H9 (cell line): ENCODE measurements around the gene DCHS2. TPM values are rescaled to one million over a fixed set of nuclear protein-coding genes. Genes with fewer than 3 reads are reported as not detected.

Experiments
- DNase-seq: peaks from one replicate; pipeline ENCODE4 v3.0.0-alpha.2; 2017
- H2AFZ ChIP-seq: one replicate; pipeline ENCODE4 v1.6.1; 2013; ENCODE audit warnings: mild to moderate bottlenecking, low read length, control low read depth, moderate library complexity
- H2AK5ac ChIP-seq: 2 replicates; pipeline ENCODE4 v1.6.1; 2013; ENCODE audit warnings: low read length, control low read depth, mixed read lengths; ENCODE audit not compliant: insufficient read length
- H2BK120ac ChIP-seq: one replicate; pipeline ENCODE4 v1.6.1; 2013; ENCODE audit warnings: low read depth, mild to moderate bottlenecking, low read length, control low read depth, inconsistent platforms; ENCODE audit not compliant: poor library complexity, severe bottlenecking
- H2BK12ac ChIP-seq: 2 replicates; pipeline ENCODE4 v1.6.1; 2013; ENCODE audit warnings: low read length, control low read depth, mixed read lengths, low read depth; ENCODE audit not compliant: insufficient read length
- H2BK15ac ChIP-seq: 2 replicates; pipeline ENCODE4 v1.6.1; 2013; ENCODE audit warnings: low read depth, low read length, control low read depth
- H2BK20ac ChIP-seq: one replicate; pipeline ENCODE4 v1.6.1; 2013; ENCODE audit warnings: low read depth, mild to moderate bottlenecking, low read length, control low read depth, inconsistent platforms; ENCODE audit not compliant: poor library complexity, severe bottlenecking
- H2BK5ac ChIP-seq: 2 replicates; pipeline ENCODE4 v1.6.1; 2013; ENCODE audit warnings: low read length, control low read depth, mixed read lengths; ENCODE audit not compliant: insufficient read length
- H3K14ac ChIP-seq: 2 replicates; pipeline ENCODE4 v1.6.1; 2013; ENCODE audit warnings: low read length, control low read depth; ENCODE audit not compliant: insufficient read depth
- H3K18ac ChIP-seq: 2 replicates; pipeline ENCODE4 v1.6.1; 2013; ENCODE audit warnings: low read depth, mild to moderate bottlenecking, mixed read lengths, low read length, control low read depth; ENCODE audit not compliant: insufficient read length
- H3K23ac ChIP-seq: 2 replicates; pipeline ENCODE4 v1.6.1; 2013; ENCODE audit warnings: low read length, control low read depth, mixed read lengths, low read depth; ENCODE audit not compliant: insufficient read length
- H3K23me2 ChIP-seq: 2 replicates; pipeline ENCODE4 v1.6.1; 2013; ENCODE audit warnings: low read depth, mild to moderate bottlenecking, mixed read lengths, low read length, control low read depth; ENCODE audit not compliant: insufficient read length, poor library complexity, severe bottlenecking
- H3K27ac ChIP-seq: 2 replicates; pipeline ENCODE4 v1.5.1; 2013; ENCODE audit warnings: low read length, control low read depth, mixed read lengths, low read depth; ENCODE audit not compliant: insufficient read length
- H3K27me3 ChIP-seq: 2 replicates; pipeline ENCODE4 v1.6.1; 2013; ENCODE audit warnings: low read length, control low read depth, inconsistent platforms; ENCODE audit not compliant: insufficient read depth
- H3K4ac ChIP-seq: 2 replicates; pipeline ENCODE4 v1.6.1; 2013; ENCODE audit warnings: low read depth, mild to moderate bottlenecking, control low read depth, inconsistent platforms, low read length, moderate library complexity
- H3K4me1 ChIP-seq: 2 replicates; pipeline ENCODE4 v1.6.1; 2013; ENCODE audit warnings: low read length, control low read depth, inconsistent platforms; ENCODE audit not compliant: insufficient read depth
- H3K4me2 ChIP-seq: 2 replicates; pipeline ENCODE4 v1.6.1; 2013; ENCODE audit warnings: low read length, control low read depth, mixed read lengths; ENCODE audit not compliant: insufficient read length, insufficient read depth
- H3K56ac ChIP-seq: 2 replicates; pipeline ENCODE4 v1.6.1; 2013; ENCODE audit warnings: low read depth, mild to moderate bottlenecking, mixed read lengths, low read length, control low read depth; ENCODE audit not compliant: insufficient read length
- H3K79me1 ChIP-seq: 2 replicates; pipeline ENCODE4 v1.6.1; 2013; ENCODE audit warnings: low read depth, mild to moderate bottlenecking, moderate library complexity, low read length, control low read depth, inconsistent platforms; ENCODE audit not compliant: insufficient read depth, poor library complexity, severe bottlenecking
- H3K79me2 ChIP-seq: 2 replicates; pipeline ENCODE4 v1.6.1; 2013; ENCODE audit warnings: low read length, control low read depth, inconsistent platforms; ENCODE audit not compliant: insufficient read depth
- H3K9ac ChIP-seq: 2 replicates; pipeline ENCODE4 v1.6.1; 2013; ENCODE audit warnings: low read length, control low read depth, mixed read lengths; ENCODE audit not compliant: insufficient read length; ENCODE audit errors: extremely low read depth
- H3K9me3 ChIP-seq: one replicate; pipeline ENCODE4 v1.6.1; 2013; ENCODE audit warnings: low read depth, low read length, inconsistent platforms; ENCODE audit not compliant: control insufficient read depth
- H3T11ph ChIP-seq: one replicate; pipeline ENCODE4 v1.6.1; 2013; ENCODE audit warnings: mild to moderate bottlenecking, low read length, control low read depth, inconsistent platforms
- H4K20me1 ChIP-seq: one replicate; pipeline ENCODE4 v1.6.1; 2013; ENCODE audit not compliant: control insufficient read depth, insufficient read length, insufficient read depth
- H4K5ac ChIP-seq: 2 replicates; pipeline ENCODE4 v1.6.1; 2013; ENCODE audit warnings: low read depth, mild to moderate bottlenecking, mixed read lengths, low read length, control low read depth; ENCODE audit not compliant: insufficient read length
- H4K8ac ChIP-seq: replicated peaks from 2 replicates; pipeline ENCODE4 v1.6.1; 2013; ENCODE audit warnings: low read length, control low read depth, mixed read lengths, low read depth; ENCODE audit not compliant: insufficient read length
- H4K91ac ChIP-seq: 2 replicates; pipeline ENCODE4 v1.6.1; 2013; ENCODE audit warnings: low read depth, mild to moderate bottlenecking, moderate library complexity, mixed read lengths, low read length, control low read depth; ENCODE audit not compliant: insufficient read length
- H3K27ac Mint-ChIP-seq, 3 experiments: 2 replicates in 2 of 3; 3 replicates in 1 of 3; pipeline ENCODE4 v1.8.0; 2020 to 2021; ENCODE audit warnings: mixed read lengths in 3 of 3, mild to moderate bottlenecking in 1 of 3, moderate library complexity in 1 of 3
- H3K27me3 Mint-ChIP-seq: 2 replicates; pipeline ENCODE4 v1.8.0; 2021; ENCODE audit warnings: low read depth, mild to moderate bottlenecking, moderate library complexity, mixed read lengths
- H3K36me3 Mint-ChIP-seq, 3 experiments: 2 replicates in 2 of 3; 3 replicates in 1 of 3; pipeline ENCODE4 v1.8.0; 2020 to 2021; ENCODE audit warnings: low read depth in 3 of 3, mixed read lengths in 3 of 3; ENCODE audit not compliant: insufficient read depth in 1 of 3
- H3K4me1 Mint-ChIP-seq, 2 experiments: 2 replicates each; pipeline ENCODE4 v1.8.0; 2020; ENCODE audit warnings: mixed read lengths in 2 of 2
- H3K4me3 Mint-ChIP-seq, 2 experiments: 2 replicates in 1 of 2; 3 replicates in 1 of 2; pipeline ENCODE4 v1.8.0; 2020 to 2021; ENCODE audit warnings: mild to moderate bottlenecking in 2 of 2, mixed read lengths in 2 of 2, moderate library complexity in 1 of 2
- H3K9me3 Mint-ChIP-seq, 2 experiments: 2 replicates in 1 of 2; 3 replicates in 1 of 2; pipeline ENCODE4 v1.8.0; 2020; ENCODE audit warnings: mild to moderate bottlenecking in 2 of 2, mixed read lengths in 2 of 2, moderate library complexity in 1 of 2
- WGBS: extraction: QIAGEN DNeasy Blood & Tissue Kit; methylation state at CpG from one replicate; pipeline ENCODE4 v1.1.7; 2013; ENCODE audit warnings: missing lambda C conversion rate, low lambda C conversion rate, mixed read lengths; ENCODE audit not compliant: insufficient read length; ENCODE audit errors: extremely low coverage; 5-methylcytosine and 5-hydroxymethylcytosine counted together
- total RNA-seq: library from RNA; stranded (reverse); gene quantifications from 2 replicates; pipeline ENCODE4 v1.2.1, GENCODE V29; 2021
- TF ChIP-seq, protein P1 (sequence below): fragments of 200-600 bp; sonication (generic); conservative IDR thresholded peaks from 3 replicates; pipeline ENCODE4 v1.8.0; 2021; ENCODE audit warnings: antibody characterized with exemption, mild to moderate bottlenecking

DCHS2 gene
- total RNA-seq, 1 experiment from 2014 or later: 0.57 TPM

DNA sequence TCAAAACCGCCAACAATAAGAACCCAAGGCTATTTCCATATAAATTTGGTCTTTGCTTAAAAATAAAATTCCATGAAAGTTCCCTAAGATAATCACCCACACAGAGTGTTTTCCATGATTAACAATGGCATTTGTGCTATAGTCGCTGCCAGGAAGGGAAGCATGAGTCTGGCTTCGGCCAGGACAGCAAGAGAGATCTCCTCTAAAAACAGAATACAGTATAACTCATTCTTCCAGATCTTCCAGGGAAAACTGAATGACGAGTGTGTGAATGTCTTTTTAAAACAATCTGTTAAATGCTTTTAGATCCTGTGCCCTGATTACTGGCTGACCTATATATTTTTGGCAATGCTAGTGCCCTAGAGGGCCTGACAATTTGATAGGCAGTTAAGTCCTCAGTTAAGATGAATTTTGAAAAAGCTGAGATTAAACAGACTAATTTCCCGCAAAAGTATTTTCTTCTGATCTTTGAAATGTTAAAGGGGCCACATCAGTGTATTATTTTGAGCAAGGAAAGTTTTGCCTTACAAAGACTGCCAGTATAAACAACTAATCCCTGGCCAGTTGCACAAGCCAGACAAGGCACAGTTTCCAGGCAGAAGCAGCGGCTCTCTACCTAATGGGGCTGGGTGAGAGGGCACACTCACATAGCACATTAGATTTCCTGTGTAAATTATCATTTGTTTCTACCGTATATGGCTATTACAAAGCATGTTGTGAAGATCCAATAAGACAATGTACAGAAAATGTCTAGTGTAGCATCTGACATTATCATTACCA, 127.3 kb downstream of the DCHS2 start:
- H3K9me3 ChIP-seq: no peaks in the 10 kb centered on the region
- peaks cover 3% of the 10 kb centered on the region for H3K27me3 Mint-ChIP-seq
- H3K18ac ChIP-seq: no peak overlapping the region
- H2BK120ac ChIP-seq: no peak overlapping the region
- H4K20me1 ChIP-seq: no peaks in the 10 kb centered on the region
- no peak overlapping the region for H3K4ac ChIP-seq
- no peak overlapping the region for H4K8ac ChIP-seq
- peaks cover 4 to 14% of the 10 kb centered on the region in 2 experiments for H3K4me1 Mint-ChIP-seq
- H3K27ac ChIP-seq: no peak overlapping the region
- H3K23ac ChIP-seq: no peak overlapping the region
- H3K56ac ChIP-seq: no peak overlapping the region
- H3K23me2 ChIP-seq: no peaks in the 10 kb centered on the region
- no peak overlapping the region for H2BK12ac ChIP-seq
- no peak overlapping the region for H2AK5ac ChIP-seq
- H2BK5ac ChIP-seq: no peak overlapping the region
- no peak overlapping the region for H4K5ac ChIP-seq
- no peaks in the 10 kb centered on the region for H3K79me2 ChIP-seq
- no peaks in the 10 kb centered on the region; the same call in 1 of the 2 replicates for H3K4me1 ChIP-seq
- H3K9me3 Mint-ChIP-seq: no peaks in the 10 kb centered on the region
- no peaks in the 10 kb centered on the region for H3K36me3 Mint-ChIP-seq
- DNase-seq: no peak
- H2BK20ac ChIP-seq: no peak overlapping the region
- no peak overlapping the region for H3K4me3 Mint-ChIP-seq
- TF ChIP-seq, protein P1, sequence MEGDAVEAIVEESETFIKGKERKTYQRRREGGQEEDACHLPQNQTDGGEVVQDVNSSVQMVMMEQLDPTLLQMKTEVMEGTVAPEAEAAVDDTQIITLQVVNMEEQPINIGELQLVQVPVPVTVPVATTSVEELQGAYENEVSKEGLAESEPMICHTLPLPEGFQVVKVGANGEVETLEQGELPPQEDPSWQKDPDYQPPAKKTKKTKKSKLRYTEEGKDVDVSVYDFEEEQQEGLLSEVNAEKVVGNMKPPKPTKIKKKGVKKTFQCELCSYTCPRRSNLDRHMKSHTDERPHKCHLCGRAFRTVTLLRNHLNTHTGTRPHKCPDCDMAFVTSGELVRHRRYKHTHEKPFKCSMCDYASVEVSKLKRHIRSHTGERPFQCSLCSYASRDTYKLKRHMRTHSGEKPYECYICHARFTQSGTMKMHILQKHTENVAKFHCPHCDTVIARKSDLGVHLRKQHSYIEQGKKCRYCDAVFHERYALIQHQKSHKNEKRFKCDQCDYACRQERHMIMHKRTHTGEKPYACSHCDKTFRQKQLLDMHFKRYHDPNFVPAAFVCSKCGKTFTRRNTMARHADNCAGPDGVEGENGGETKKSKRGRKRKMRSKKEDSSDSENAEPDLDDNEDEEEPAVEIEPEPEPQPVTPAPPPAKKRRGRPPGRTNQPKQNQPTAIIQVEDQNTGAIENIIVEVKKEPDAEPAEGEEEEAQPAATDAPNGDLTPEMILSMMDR: no peak
- H2AFZ ChIP-seq: no peak overlapping the region
- no peak overlapping the region for H4K91ac ChIP-seq
- H3K79me1 ChIP-seq: no peaks in the 10 kb centered on the region
- H3T11ph ChIP-seq: no peak overlapping the region
- no peak overlapping the region for H3K9ac ChIP-seq
- no peak overlapping the region for H3K27ac Mint-ChIP-seq
- H2BK15ac ChIP-seq: no peak overlapping the region
- WGBS: no CpG with 5 or more reads among the region's 7 CpGs
- no peaks in the 10 kb centered on the region for H3K27me3 ChIP-seq
- H3K4me2 ChIP-seq: no peak overlapping the region
- no peak overlapping the region for H3K14ac ChIP-seq
